Psoas muscle (tissue), 8 donors: ENCODE results near the gene DNAJC3. TPM values are rescaled to one million over a fixed set of nuclear protein-coding genes. Genes with fewer than 3 reads are reported as not detected.

Experiments
- ATAC-seq, 4 donors: fragments of 200-7000 bp; cut with Tn5 transposase; one replicate each; pipeline ENCODE4 v1.9.1; 2020; ENCODE audit warnings: moderate library complexity in 3 of 4, mild to moderate bottlenecking in 2 of 4
- DNase-seq, 2 donors: peaks; one replicate each; pipeline ENCODE4 v3.0.0-alpha.2; 2020
- H3K27ac ChIP-seq: fragments of 200-600 bp; one replicate; pipeline ENCODE4 v1.8.0; 2022
- H3K27me3 ChIP-seq, 3 donors: fragments of 200-600 bp in 1 of 3; one replicate each; pipeline versions ENCODE4 v1.6.1 to v1.8.0; 2013 to 2022; ENCODE audit warnings: low read length in 2 of 3, mild to moderate bottlenecking in 2 of 3, moderate library complexity in 1 of 3; ENCODE audit not compliant: insufficient read depth in 3 of 3
- H3K36me3 ChIP-seq, 2 donors: fragments of 200-600 bp in 1 of 2; one replicate each; pipeline versions ENCODE4 v1.6.1 to v1.8.0; 2013 to 2022; ENCODE audit warnings: low read depth in 1 of 2, mild to moderate bottlenecking in 1 of 2, moderate library complexity in 1 of 2; ENCODE audit not compliant: insufficient read depth in 1 of 2
- H3K4me1 ChIP-seq: fragments of 200-600 bp; one replicate; pipeline ENCODE4 v1.8.0; 2022
- H3K4me3 ChIP-seq: fragments of 200-600 bp; one replicate; pipeline ENCODE4 v1.8.0; 2022; ENCODE audit warnings: mild to moderate bottlenecking
- H3K9me3 ChIP-seq: fragments of 200-600 bp; one replicate; pipeline ENCODE4 v1.8.0; 2022
- CTCF ChIP-seq: fragments of 200-600 bp; IDR thresholded peaks from one replicate; pipeline ENCODE4 v1.8.0; 2022; ENCODE audit warnings: antibody characterized with exemption
- WGBS, 3 donors: extraction: QIAGEN DNeasy Blood & Tissue Kit; methylation state at CpG; one replicate each; pipeline versions ENCODE4 v1.1.6 to v1.1.7; 2013; 5-methylcytosine and 5-hydroxymethylcytosine counted together
- intact Hi-C, 2 donors: fragments of 100-400 bp; cut with DNase I; formaldehyde crosslinking; loops; one replicate each; pipeline versions ENCODE4 v1.11.0 to v1.14.2; 2022
- polyA plus RNA-seq, 3 donors: library from polyadenylated mRNA; stranded (reverse); fragments of 200-250 nt; gene quantifications; one replicate each; pipeline ENCODE4 v1.2.3, GENCODE V29; 2013
- total RNA-seq, 4 donors: library from RNA; stranded (reverse); fragmentation: NEBNext Ultra II Directional in 2 of 4; extraction: Animal tissue kit (Norgen Biotek cat#: 25700) in 2 of 4; gene quantifications; one replicate each; pipeline versions ENCODE4 v1.2.1 to v1.2.4, GENCODE V29; 2021 to 2023
- donor health status: healthy with polysubstance abuse.
- donor health status: DM: no; HTN: no; CAD: no; lungs with moderate emphysema.
- donor health status: Bipolar disorder and iron deficiency.
- donor health status: healthy.
- donor health status: DM: yes; HTN: yes; CAD: no.
- donor health status: DM: no; HTN: no; CAD: no.
- donor health status: DM: no; HTN: no; CAD: no.
- donor health status: DM: yes; HTN: yes; CAD: no.

DNAJC3 gene
- total and polyA plus RNA-seq, 7 donors = 7.9 to 19.6 (median 11.8) TPM

GRCh38 chr13:95642999-95643398 is 33.9 kb upstream of the DNAJC3 start:
- no peak for DNase-seq
- no peak for ATAC-seq
- Histone ChIP-seq H3K36me3 (no peaks in the 10 kb centered on the region), H3K27ac (no peak overlapping the region), H3K9me3 (no peaks in the 10 kb centered on the region), H3K4me3 (peak overlapping the region; percentile 77), H3K27me3 (peaks cover 0 to 44% (median 3%) of the 10 kb centered on the region in 3 donors), H3K4me1 (peaks cover 4% of the 10 kb centered on the region)
- 66% methylated on average over 3 of the region's 3 CpGs for WGBS, 3 donors
- intact Hi-C loops = no loop called here
- no peak for TF ChIP-seq CTCF

GRCh38 chr13:95643571-95643935 is 33.4 kb upstream of the DNAJC3 start:
- ATAC-seq (peak; percentile 9 to 51 (median 30)), DNase-seq (no peak)
- peaks cover 4% of the 10 kb centered on the region for H3K4me1 ChIP-seq
- 4 to 6% (median 5%) methylated on average over 15 to 16 of the region's 16 CpGs for WGBS, 3 donors
- peak overlapping the region; percentile 50 for H3K27ac ChIP-seq
- intact Hi-C loops = no loop called here
- peak overlapping the region; percentile 77 for H3K4me3 ChIP-seq
- peaks cover 0 to 44% (median 3%) of the 10 kb centered on the region in 3 donors for H3K27me3 ChIP-seq
- no peak for TF ChIP-seq CTCF
- H3K36me3 ChIP-seq = no peaks in the 10 kb centered on the region
- no peaks in the 10 kb centered on the region for H3K9me3 ChIP-seq

DNA sequence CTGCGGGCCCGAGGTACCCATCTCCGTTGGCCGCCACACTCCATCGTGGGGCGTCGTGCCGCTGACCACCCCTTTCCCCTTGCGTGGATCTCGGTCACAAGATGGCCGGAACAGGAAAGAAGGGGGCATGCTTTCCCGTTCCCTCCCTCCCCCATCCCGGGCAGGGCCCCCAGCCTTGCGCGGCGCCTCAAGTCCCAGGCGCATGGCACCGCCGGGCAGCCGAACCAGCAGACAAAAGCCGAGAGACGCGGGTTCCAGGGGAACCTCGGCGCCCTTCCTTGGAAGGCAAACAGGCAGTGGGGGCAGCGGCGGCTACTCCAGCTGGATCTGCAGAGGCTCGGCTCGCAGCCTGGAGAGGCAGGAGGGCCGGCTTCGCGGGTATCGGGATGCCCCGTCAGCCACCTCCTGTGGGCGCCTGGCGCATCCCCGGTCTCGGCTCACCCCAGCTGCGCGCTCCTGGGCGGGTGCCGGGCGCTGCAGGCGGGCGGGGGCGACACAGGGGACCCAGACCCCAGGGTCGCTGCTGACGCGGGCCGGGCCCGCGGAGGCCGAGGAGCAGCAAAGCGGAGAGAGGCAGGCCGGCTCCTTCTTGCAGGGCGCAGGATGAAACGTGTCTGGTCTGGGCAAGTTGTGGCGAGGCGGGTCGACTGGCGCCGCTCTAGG is 32.9 kb upstream of the DNAJC3 start:
- H3K9me3 ChIP-seq = no peaks in the 10 kb centered on the region
- H3K36me3 ChIP-seq = no peaks in the 10 kb centered on the region
- H3K27me3 ChIP-seq = peaks cover 0 to 42% (median 3%) of the 10 kb centered on the region in 3 donors
- DNase-seq (peak; percentile 33 to 59), ATAC-seq (peak; percentile 53 to 74 (median 56))
- WGBS, 3 donors = 0 to 1% (median 1%) methylated on average over 53 to 62 of the region's 62 CpGs
- peak overlapping the region; percentile 77 for H3K4me3 ChIP-seq
- TF ChIP-seq CTCF = no peak
- peak overlapping the region; percentile 50 for H3K27ac ChIP-seq
- intact Hi-C loops = no loop called here
- peaks cover 4% of the 10 kb centered on the region for H3K4me1 ChIP-seq

DNA sequence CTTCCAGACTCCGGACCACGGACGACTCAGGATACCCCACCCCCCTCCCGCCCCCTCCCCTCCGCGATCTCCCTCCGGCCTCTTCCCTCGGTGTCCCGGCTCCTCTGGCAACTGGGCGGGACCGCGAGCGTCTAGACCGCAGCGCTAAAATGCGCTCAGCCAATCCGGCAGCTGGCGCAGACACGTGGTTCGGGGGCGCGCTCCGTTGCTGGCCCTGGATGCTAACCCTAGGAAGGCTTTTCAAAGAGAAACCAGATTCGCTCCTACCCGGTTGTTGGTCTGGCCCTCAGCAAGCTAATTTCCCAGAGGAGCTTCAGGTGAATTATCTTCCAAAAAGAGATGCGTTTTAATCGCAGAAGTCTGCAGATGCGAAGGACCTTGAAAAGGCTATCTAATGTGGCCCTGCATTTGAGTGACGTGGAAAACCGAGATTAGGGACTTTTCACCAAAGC is 32.3 kb upstream of the DNAJC3 start, which contains the start of gene DZIP1:
DZIP1 (minus strand) TSS at position 106 of the 452 bp plus-strand sequence. CDS start 2,677 bp downstream, outside the sequence.
- Histone ChIP-seq H3K27ac (peak within 1 kb of the TSS; percentile 50), H3K36me3 (no peaks in the 10 kb centered on the region), H3K4me1 (peaks cover 4% of the 10 kb centered on the region), H3K27me3 (peaks cover 0 to 41% (median 3%) of the 10 kb centered on the region in 3 donors), H3K9me3 (no peaks in the 10 kb centered on the region), H3K4me3 (peak within 1 kb of the TSS; percentile 77)
- ATAC-seq (peak; percentile 81 to 93 (median 88)), DNase-seq (peak; percentile 77 to 83)
- no peak for TF ChIP-seq CTCF
- 0 to 1% (median 1%) methylated on average over 25 to 30 of the region's 30 CpGs for WGBS, 3 donors
- intact Hi-C loops = no loop called here
